Measurements from ENCODE around the gene ZBTB20.

Gene ZBTB20

GRCh38 chr3:114867359-114867758 is 279.7 kb downstream of the ZBTB20 start:
- DNase-seq, result no peak

GRCh38 chr3:114866430-114866829 is 280.7 kb downstream of the ZBTB20 start:
- DNase-seq, result no peak

- DNase-seq, result no peak
These were observed 282.1 kb downstream of the ZBTB20 start for GRCh38 chr3:114864970-114865369.

GRCh38 chr3:114863848-114864247 is 283.2 kb downstream of the ZBTB20 start:
- no peak for DNase-seq

GRCh38 chr3:114861666-114862065 is 285.4 kb downstream of the ZBTB20 start:
- no peak for DNase-seq

GRCh38 chr3:114860531-114860930 is 286.6 kb downstream of the ZBTB20 start:
- no peak for DNase-seq

- DNase-seq, result no peak
These were observed 288.8 kb downstream of the ZBTB20 start for GRCh38 chr3:114858329-114858728.

- no peak for DNase-seq
These were observed 289.8 kb downstream of the ZBTB20 start for GRCh38 chr3:114857299-114857701.

GRCh38 chr3:114856835-114857234 is 290.3 kb downstream of the ZBTB20 start:
- no peak for DNase-seq

GRCh38 chr3:114855839-114856238 is 291.2 kb downstream of the ZBTB20 start:
- DNase-seq, result no peak

GRCh38 chr3:114852966-114853365 is 294.1 kb downstream of the ZBTB20 start:
- no peak for DNase-seq

GRCh38 chr3:114850898-114851297 is 296.2 kb downstream of the ZBTB20 start:
- DNase-seq, result no peak

- no peak for DNase-seq
These were observed 298.3 kb downstream of the ZBTB20 start for GRCh38 chr3:114848643-114849350.

GRCh38 chr3:114848082-114848481 is 299.0 kb downstream of the ZBTB20 start:
- no peak for DNase-seq

GRCh38 chr3:114847564-114847963 is 299.5 kb downstream of the ZBTB20 start:
- no peak for DNase-seq

GRCh38 chr3:114846779-114847178 is 300.3 kb downstream of the ZBTB20 start:
- DNase-seq, result no peak

- DNase-seq, result no peak
These were observed 300.8 kb downstream of the ZBTB20 start for GRCh38 chr3:114846252-114846651.

- DNase-seq, result no peak
These were observed 305.6 kb downstream of the ZBTB20 start for GRCh38 chr3:114841515-114841914.

- no peak for DNase-seq
These were observed 307.6 kb downstream of the ZBTB20 start for GRCh38 chr3:114839476-114839875.

GRCh38 chr3:114838025-114838424 is 309.1 kb downstream of the ZBTB20 start:
- DNase-seq, result no peak

- DNase-seq, result no peak
These were observed 312.7 kb downstream of the ZBTB20 start for GRCh38 chr3:114834175-114834940.

GRCh38 chr3:114831861-114832260 is 315.2 kb downstream of the ZBTB20 start:
- no peak for DNase-seq

- no peak for DNase-seq
These were observed 316.4 kb downstream of the ZBTB20 start for GRCh38 chr3:114830652-114831051.

GRCh38 chr3:114829783-114830182 is 317.3 kb downstream of the ZBTB20 start:
- DNase-seq, result no peak

GRCh38 chr3:114827495-114827894 is 319.6 kb downstream of the ZBTB20 start:
- no peak for DNase-seq

Measured in CD4-positive, alpha-beta T cell treated with Interleukin-15 for 1 hour (primary cell).